Stimulated activated naive CD8-positive, alpha-beta T cell treated with anti-CD3 and anti-CD28 coated beads, Interleukin-15, Interleukin-2, amounts not matched to agents 100 ng/mL and 50 ng/mL, for 24 hours (primary cell): Measurements from ENCODE around the gene ELMO2.
A peak's percentile ranks its signal among the peaks of the same experiment; 100 is the strongest.
"Not testable (repeated sequence)": the region's sequence is repeated elsewhere in the genome, so short reads cannot be mapped to it uniquely, and the experiment has no call there.

ENCODE experiments used
- H3K27ac Mint-ChIP-seq: one replicate; pipeline ENCODE4 v1.8.0; 2021; ENCODE audit warnings: mild to moderate bottlenecking, mixed read lengths
- H3K27me3 Mint-ChIP-seq: one replicate; pipeline ENCODE4 v1.8.0; 2021; ENCODE audit warnings: mixed read lengths
- H3K36me3 Mint-ChIP-seq: one replicate; pipeline ENCODE4 v1.8.0; 2021; ENCODE audit warnings: low read depth, mixed read lengths
- H3K4me1 Mint-ChIP-seq: one replicate; pipeline ENCODE4 v1.8.0; 2021; ENCODE audit warnings: low read depth, mixed read lengths
- H3K4me3 Mint-ChIP-seq: one replicate; pipeline ENCODE4 v1.8.0; 2021; ENCODE audit warnings: mild to moderate bottlenecking, mixed read lengths
- H3K9me3 Mint-ChIP-seq: one replicate; pipeline ENCODE4 v1.8.0; 2021; ENCODE audit warnings: mixed read lengths

ELMO2 gene

DNA sequence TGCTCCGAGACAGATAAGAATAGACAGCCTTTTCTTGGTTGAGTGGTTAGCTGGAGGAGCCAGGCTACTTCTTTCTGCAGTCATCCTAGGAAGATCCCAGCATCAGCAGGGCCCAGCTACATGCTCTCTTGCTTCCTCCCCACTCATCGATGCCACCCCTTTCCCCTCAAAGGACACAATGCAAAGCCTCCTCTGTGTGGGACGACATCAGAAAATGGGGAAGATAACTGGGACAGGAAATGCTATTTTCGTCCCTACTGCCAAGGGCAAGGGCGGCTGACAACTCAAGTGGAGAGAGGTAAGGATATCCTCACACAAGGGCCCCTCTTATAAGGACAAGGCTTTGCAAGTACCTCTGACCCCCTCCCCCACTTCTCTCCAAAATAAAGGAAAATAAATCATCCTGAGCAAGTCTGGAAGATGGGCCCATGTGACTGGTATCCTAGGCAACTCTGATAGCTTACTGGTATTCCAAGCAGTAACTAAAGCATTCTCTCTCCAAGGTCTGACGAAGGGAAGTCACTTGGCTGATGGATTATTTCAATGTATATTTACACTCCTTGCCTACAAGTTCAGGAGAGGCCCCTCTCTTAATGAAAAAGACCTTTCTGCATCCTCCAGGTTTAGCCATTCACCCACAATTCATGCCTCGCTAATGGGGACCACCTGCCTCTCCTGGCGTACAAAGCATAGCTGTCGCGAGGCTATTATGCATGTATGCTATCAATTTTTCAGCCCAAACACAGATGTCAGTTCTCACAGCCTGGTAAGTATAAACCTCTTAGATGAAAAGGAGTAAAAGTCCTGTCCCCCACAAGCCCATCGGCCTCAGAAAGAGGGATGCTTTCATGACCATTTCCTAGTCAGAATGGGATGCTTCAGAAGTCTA, 11.3 kb downstream of the ELMO2 start:
- no peak overlapping the region for H3K27ac Mint-ChIP-seq
- peaks cover 70% of the 10 kb centered on the region for H3K36me3 Mint-ChIP-seq
- H3K9me3 Mint-ChIP-seq: no peaks in the 10 kb centered on the region
- no peaks in the 10 kb centered on the region for H3K27me3 Mint-ChIP-seq
- H3K4me3 Mint-ChIP-seq: no peak overlapping the region
- H3K4me1 Mint-ChIP-seq: peaks cover 21% of the 10 kb centered on the region

DNA sequence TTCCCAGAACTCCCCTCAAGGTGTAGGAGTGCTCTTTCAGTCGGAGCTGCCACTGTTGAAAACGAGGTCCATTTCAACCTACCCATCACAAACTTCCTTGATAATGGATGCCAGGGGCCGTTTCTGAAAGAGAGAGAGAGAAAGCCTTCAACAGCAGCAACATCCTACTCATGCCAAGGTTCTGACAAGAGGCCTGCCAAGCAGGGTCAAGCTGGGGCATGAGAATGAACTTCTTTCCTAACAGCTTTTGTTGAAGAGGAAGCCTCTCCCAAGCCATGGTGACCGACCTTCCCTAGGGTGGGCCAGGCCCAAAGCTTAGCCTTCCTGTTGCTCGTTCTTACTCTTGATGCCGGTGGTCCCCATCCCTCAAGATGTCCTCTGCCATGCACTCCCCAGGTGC, 12.4 kb downstream of the ELMO2 start:
- Mint-ChIP-seq H3K4me3 (no peak overlapping the region), H3K9me3 (no peaks in the 10 kb centered on the region), H3K36me3 (peaks cover 66% of the 10 kb centered on the region), H3K4me1 (peaks cover 11% of the 10 kb centered on the region), H3K27me3 (no peaks in the 10 kb centered on the region), H3K27ac (no peak overlapping the region)

DNA sequence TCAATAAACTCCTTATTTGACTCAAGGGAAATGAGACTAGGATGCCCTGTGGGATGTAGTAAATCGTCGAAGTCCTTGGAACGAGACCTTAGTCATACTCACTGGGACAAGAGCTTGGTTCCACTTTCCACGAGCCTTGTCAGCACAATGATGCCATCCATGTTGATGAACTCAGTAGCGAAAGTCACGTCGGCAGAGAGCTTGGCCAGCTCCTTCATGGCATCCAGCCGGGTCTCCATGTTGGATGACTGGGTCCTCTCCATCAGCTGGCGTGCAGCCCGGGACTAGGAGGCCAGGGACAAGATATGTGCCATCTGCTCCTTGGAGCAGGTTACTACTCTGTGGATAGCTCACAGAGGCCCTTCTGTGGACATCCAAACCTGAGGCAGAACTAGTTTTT, 17.5 kb downstream of the ELMO2 start:
- Mint-ChIP-seq H3K27me3 (no peaks in the 10 kb centered on the region), H3K36me3 (peaks cover 70% of the 10 kb centered on the region), H3K9me3 (no peaks in the 10 kb centered on the region), H3K4me1 (no peaks in the 10 kb centered on the region), H3K27ac (no peak overlapping the region), H3K4me3 (no peak overlapping the region)

DNA sequence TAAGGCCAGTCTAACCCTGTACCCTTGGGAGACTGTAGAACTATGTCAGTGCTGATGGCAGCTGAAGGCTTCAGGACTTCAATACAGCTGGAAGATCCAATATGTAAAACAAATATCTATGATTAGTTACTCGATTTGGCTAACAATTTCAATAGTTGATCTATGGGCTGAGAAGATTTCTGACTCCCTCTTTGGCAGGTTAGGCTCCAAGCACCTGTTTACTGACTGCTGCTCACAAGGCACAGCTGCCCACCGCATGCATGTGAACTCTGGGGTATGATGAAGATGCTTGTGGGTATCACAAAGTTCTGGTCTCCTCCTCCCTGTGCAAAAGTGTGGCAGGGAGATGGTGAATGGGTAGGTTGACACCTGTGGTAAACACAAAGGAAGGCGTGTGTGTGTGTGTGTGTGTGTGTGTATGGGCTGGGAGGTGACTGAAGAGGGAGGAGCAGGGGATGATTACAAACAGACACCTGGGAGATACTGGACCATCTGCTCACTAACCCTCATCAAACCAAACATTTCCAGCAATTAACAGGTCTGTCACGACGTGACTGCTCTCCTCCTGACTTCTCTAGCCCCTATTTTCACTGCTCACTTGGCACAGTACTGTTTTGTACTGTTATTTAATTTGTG, 18.1 kb downstream of the ELMO2 start:
- H3K27me3 Mint-ChIP-seq: no peaks in the 10 kb centered on the region
- H3K36me3 Mint-ChIP-seq: peaks cover 71% of the 10 kb centered on the region
- H3K9me3 Mint-ChIP-seq: no peaks in the 10 kb centered on the region
- H3K4me1 Mint-ChIP-seq: no peaks in the 10 kb centered on the region
- no peak overlapping the region for H3K27ac Mint-ChIP-seq
- H3K4me3 Mint-ChIP-seq: no peak overlapping the region

DNA sequence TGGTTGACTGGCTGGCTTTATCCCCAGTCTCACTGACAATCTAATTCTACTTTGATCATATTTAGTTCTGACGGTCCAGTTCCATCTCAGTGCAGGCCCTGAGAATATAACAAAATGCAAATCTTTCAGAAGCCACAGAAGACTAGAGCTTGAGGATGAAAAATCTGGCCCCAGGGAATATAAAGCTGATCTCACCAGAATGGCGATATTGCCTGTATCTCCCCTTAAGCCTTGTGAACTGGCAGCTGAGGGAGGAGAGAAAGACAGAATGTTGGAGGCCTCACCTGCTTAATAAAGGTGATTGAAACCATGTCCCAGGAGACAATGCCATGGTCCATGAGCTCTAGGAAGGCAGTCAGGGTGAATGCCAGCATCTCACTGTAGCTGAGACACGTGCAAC, 19.4 kb downstream of the ELMO2 start:
- H3K27me3 Mint-ChIP-seq, H3K9me3 Mint-ChIP-seq, H3K27ac Mint-ChIP-seq, H3K4me1 Mint-ChIP-seq, H3K4me3 Mint-ChIP-seq: not testable (repeated sequence)
- peaks cover 64% of the 10 kb centered on the region for H3K36me3 Mint-ChIP-seq

DNA sequence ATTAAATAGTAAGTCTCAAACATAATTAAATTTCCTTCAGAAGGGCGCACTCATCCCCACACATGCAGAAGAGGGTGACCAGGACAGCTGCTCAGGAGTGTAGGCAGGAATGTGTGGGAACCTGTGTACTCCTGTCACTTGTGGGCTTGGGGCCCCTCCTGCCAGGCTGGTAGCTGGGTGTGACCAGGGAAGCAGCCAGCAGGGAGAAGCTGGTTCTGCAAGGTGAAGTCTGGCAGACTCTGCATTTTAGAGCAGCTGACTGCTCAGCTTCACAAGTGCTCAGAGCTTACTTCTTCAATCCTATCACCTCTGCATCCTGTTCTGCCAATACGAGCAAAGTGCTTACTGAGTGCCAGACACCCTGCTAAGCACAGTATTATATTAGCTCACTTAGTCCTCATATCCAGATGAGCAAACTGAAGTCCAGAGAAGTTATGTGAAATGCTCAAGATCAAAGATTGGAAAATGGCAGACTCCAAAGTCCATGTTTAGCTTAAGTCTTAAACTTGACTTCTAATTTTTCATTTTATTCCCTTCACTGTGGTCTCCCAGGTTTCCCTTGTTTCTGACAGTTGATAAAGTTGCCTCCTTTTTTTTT, 27.9 kb downstream of the ELMO2 start:
- no peak overlapping the region for H3K4me3 Mint-ChIP-seq
- H3K27me3 Mint-ChIP-seq: no peaks in the 10 kb centered on the region
- no peaks in the 10 kb centered on the region for H3K9me3 Mint-ChIP-seq
- no peaks in the 10 kb centered on the region for H3K4me1 Mint-ChIP-seq
- H3K36me3 Mint-ChIP-seq: peaks cover 44% of the 10 kb centered on the region
- H3K27ac Mint-ChIP-seq: no peak overlapping the region

DNA sequence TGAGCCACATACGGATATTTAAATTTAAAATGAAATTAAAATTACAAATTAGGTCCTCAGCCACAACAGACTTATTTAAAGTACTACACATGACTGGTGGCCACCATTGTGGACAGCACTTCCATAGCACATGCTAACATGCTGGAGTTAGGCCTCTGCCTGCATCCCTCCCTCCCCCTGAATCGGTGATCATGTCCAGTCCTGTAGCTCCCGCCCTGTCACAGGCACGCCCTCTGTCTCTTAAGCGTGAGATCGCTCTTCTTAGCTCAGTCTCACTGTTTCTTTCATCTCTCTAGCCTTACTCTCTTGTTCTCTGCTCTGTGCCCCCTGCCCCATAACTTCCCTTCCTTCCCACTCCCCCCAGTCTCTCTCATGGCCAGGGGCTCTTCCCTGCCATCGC, 28.9 kb downstream of the ELMO2 start:
- Mint-ChIP-seq H3K27ac (no peak overlapping the region), H3K4me1 (no peaks in the 10 kb centered on the region), H3K27me3 (no peaks in the 10 kb centered on the region), H3K9me3 (no peaks in the 10 kb centered on the region), H3K4me3 (no peak overlapping the region), H3K36me3 (peaks cover 49% of the 10 kb centered on the region)

DNA sequence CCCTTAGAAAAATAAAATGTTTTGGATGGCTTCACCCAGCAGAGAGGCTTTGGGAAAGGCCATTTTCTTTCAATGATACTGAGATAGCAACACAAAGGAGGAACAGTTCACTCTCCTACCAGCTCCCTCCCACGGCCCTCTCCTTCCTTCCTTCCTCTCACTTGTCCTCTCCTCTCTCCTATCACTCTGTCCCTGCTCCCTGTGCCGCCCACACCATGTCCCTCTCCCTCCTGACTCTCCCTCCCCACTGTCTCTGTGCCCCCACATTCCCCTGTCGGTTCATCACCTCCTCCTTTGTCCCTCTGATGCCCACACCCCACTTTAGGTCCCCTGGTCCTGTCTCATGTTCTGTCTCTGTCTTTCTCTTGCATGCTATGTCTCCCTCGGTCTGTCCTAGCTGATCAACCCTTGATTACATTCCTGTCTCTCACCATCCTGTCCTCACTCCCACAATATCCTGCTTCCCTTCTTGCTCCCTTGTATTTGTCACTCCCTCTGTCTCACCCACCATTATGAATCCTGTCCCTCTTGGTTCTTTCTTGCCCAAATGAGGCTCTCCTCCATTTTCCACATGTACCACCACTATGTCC, 30.1 kb downstream of the ELMO2 start:
- peaks cover 54% of the 10 kb centered on the region for H3K36me3 Mint-ChIP-seq
- no peaks in the 10 kb centered on the region for H3K9me3 Mint-ChIP-seq
- peak overlapping the region; percentile 51 for H3K27ac Mint-ChIP-seq
- no peaks in the 10 kb centered on the region for H3K4me1 Mint-ChIP-seq
- H3K27me3 Mint-ChIP-seq: no peaks in the 10 kb centered on the region
- no peak overlapping the region for H3K4me3 Mint-ChIP-seq

DNA sequence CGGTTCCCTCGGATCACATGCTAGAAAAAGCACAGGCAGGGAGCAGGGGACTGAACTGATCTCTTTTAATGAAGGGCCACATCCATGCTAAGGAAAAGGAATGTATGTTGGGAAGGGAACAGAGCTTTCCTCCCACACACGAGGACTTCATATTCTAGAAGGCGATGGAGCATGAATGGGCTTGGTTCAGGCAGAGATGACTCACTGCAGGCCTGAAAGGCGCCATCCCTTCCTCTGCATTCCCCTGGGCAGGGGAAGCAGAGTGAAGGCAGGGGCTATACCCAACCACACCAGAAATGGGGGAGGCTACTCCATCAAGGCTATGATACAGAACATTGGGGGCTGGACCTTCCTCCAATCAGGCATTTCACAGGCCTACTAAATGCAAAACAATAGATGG, 30.6 kb downstream of the ELMO2 start:
- peaks cover 59% of the 10 kb centered on the region for H3K36me3 Mint-ChIP-seq
- H3K4me3 Mint-ChIP-seq: no peak overlapping the region
- no peak overlapping the region for H3K27ac Mint-ChIP-seq
- H3K4me1 Mint-ChIP-seq: no peaks in the 10 kb centered on the region
- H3K27me3 Mint-ChIP-seq: no peaks in the 10 kb centered on the region
- H3K9me3 Mint-ChIP-seq: no peaks in the 10 kb centered on the region

DNA sequence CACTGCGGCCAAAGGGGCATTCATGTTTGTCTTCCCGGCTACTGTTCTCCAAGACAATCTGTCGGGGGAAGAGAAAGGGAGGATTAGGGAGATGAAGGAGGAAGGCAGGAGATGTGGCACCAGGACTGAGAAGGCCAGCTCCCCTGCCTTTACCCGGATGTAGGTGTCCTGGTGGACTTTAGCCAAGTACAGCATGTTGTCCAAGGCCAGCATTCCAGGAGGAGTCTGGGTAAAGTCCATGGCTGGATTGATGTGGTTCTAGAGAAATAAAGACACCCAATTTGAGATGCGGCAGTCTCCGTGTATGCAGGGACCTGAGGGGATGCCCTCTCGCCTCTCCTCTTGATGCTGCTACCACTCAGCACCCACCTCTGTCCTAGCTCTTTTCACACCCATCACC, 32.0 kb downstream of the ELMO2 start:
- Mint-ChIP-seq H3K9me3 (no peaks in the 10 kb centered on the region), H3K4me3 (no peak overlapping the region), H3K27me3 (no peaks in the 10 kb centered on the region), H3K27ac (no peak overlapping the region), H3K4me1 (peaks cover 6% of the 10 kb centered on the region), H3K36me3 (peaks cover 62% of the 10 kb centered on the region)

DNA sequence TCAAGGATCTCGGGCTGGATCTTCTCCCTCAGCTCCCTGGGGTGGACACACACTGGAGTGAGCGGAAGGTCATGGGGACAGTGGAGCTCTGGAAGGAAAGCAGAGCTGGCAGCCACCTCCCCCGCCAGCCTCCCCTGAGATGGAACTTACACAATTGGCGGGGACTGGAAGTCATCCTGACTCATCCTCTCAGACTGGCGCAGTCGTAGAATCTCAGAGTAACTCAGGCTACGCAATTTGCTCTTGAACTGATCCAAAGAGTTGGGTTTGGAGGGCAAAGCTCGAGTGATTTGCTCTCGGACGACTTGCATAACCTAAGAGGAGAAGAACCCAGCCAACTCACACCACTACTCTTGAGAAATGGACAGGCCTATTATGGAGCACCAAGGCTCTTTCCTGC, 34.8 kb downstream of the ELMO2 start:
- H3K4me1 Mint-ChIP-seq: peaks cover 23% of the 10 kb centered on the region
- peaks cover 81% of the 10 kb centered on the region for H3K36me3 Mint-ChIP-seq
- no peak overlapping the region for H3K4me3 Mint-ChIP-seq
- H3K9me3 Mint-ChIP-seq: no peaks in the 10 kb centered on the region
- no peak overlapping the region for H3K27ac Mint-ChIP-seq
- H3K27me3 Mint-ChIP-seq: no peaks in the 10 kb centered on the region

DNA sequence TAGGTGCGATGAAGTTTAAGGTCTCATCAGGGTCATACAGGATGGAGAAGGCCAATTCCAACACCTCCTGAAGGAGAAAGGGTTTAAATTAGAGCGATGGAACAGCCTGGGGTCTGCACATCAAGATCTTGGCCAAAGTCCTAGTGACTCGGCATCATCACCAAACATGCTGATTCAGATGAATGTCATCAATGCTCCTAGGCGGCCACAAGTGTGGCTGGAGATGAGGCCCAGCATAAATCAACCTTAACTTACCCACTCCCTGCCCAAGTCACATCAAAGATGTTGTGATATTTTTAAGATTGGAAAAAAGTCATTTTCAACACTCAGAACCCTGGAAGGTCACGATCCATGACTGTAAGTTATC, 37.5 kb downstream of the ELMO2 start:
- peak overlapping the region; percentile 0 for H3K4me3 Mint-ChIP-seq
- no peaks in the 10 kb centered on the region for H3K9me3 Mint-ChIP-seq
- H3K4me1 Mint-ChIP-seq: peaks cover 46% of the 10 kb centered on the region
- H3K27me3 Mint-ChIP-seq: no peaks in the 10 kb centered on the region
- peak overlapping the region; percentile 61 for H3K27ac Mint-ChIP-seq
- H3K36me3 Mint-ChIP-seq: peaks cover 78% of the 10 kb centered on the region

DNA sequence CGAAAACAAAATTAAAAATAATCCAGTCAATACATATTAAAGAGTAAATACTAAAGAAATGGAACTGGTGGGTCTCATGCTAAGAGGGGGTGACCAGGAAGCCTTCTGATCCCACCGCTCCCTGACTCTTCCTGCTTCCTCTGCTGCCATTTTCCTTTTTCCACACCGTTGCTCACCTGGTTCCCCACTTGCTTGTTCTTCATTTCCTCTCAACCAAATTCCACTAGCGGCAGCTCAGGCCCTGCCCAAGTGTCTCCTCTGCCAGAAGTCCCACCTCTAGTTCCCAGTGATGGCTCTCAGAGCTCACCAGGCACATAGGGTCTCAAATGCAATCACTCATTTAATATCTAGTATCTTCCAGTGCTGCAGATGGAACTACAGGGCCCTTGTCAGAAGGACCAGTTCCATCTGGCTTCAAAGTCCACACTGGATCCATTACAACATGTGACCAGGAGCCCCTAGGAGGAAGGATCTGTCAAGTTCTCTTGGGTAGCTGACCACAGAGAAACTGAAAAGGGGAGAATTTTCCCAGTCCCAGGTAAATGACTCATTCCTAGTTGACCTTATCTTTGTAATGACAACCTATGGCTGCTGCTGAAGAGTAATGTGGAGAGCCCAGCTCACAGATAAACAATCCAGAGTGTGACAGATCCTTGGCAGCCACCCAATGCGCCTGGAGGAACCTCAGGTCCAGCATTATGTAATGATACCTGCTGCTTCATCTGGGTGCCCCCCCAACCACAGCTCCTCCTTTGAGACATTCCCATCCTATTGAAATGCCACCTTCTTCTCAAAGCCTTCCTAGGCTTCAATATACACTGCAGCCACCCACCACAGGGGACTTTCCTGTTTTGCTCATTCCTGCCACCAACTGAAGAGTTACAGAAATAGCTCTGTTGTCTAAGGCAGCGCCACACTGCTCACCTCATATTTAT, 38.2 kb downstream of the ELMO2 start:
- H3K27ac Mint-ChIP-seq: peak overlapping the region; percentile 61
- H3K36me3 Mint-ChIP-seq: peaks cover 79% of the 10 kb centered on the region
- H3K4me1 Mint-ChIP-seq: peaks cover 53% of the 10 kb centered on the region
- H3K27me3 Mint-ChIP-seq: no peaks in the 10 kb centered on the region
- no peaks in the 10 kb centered on the region for H3K9me3 Mint-ChIP-seq
- peak overlapping the region; percentile 0 for H3K4me3 Mint-ChIP-seq

DNA sequence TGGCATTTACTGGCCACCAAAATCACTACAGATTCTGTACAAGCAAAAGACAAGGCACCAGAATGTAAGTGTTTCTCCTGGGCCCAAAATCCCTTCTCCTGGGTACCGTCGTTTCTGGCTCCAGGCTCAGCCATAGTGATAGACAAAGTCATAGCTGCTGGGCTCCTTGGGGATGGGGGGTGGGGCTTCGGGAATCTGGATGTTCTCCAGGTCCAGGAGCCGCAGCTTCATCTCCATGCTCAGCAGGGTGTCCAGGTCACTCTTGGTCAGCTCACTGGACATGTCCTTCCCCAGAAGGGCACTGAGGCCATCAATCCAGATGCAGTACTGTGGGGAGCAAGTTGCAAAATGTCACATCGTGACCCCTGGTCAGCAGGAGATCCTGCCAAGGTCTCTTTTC, 39.2 kb downstream of the ELMO2 start:
- H3K9me3 Mint-ChIP-seq: no peaks in the 10 kb centered on the region
- H3K4me1 Mint-ChIP-seq: peaks cover 63% of the 10 kb centered on the region
- H3K27me3 Mint-ChIP-seq: no peaks in the 10 kb centered on the region
- peaks cover 72% of the 10 kb centered on the region for H3K36me3 Mint-ChIP-seq
- no peak overlapping the region for H3K27ac Mint-ChIP-seq
- H3K4me3 Mint-ChIP-seq: no peak overlapping the region
